HEK293 (cell line): ENCODE results near the gene CDH23.

Experiments used
- GLI4 ChIP-seq: fragments of 450-650 bp; formaldehyde crosslinking; IDR thresholded peaks from 2 replicates; pipeline ENCODE4 v1.5.1; 2016; ENCODE audit warnings: missing biosample characterization, missing genetic modification characterization
- REST ChIP-seq: fragments of 450-650 bp; formaldehyde crosslinking; IDR thresholded peaks from 2 replicates; pipeline ENCODE4 v1.5.1; 2016; ENCODE audit warnings: missing biosample characterization, missing genetic modification characterization
- SALL2 ChIP-seq: fragments of 450-650 bp; formaldehyde crosslinking; IDR thresholded peaks from 2 replicates; pipeline ENCODE4 v1.5.0; 2017; ENCODE audit warnings: missing biosample characterization, mild to moderate bottlenecking, missing genetic modification characterization, borderline replicate concordance
- ZBTB1 ChIP-seq: fragments of 450-650 bp; formaldehyde crosslinking; IDR thresholded peaks from 2 replicates; pipeline ENCODE4 v1.5.1; 2016; ENCODE audit warnings: missing biosample characterization, missing genetic modification characterization
- ZNF221 ChIP-seq: fragments of 450-650 bp; formaldehyde crosslinking; IDR thresholded peaks from 2 replicates; pipeline ENCODE4 v1.5.1; 2017; ENCODE audit warnings: missing biosample characterization, missing genetic modification characterization, borderline replicate concordance
- ZNF266 ChIP-seq: fragments of 450-650 bp; formaldehyde crosslinking; IDR thresholded peaks from 2 replicates; pipeline ENCODE4 v1.5.1; 2016; ENCODE audit warnings: missing biosample characterization, missing genetic modification characterization, low read depth
- ZNF292 ChIP-seq: fragments of 450-650 bp; formaldehyde crosslinking; IDR thresholded peaks from 2 replicates; pipeline ENCODE4 v1.5.1; 2016; ENCODE audit warnings: low read depth, missing biosample characterization, missing genetic modification characterization, borderline replicate concordance
- ZNF449 ChIP-seq: fragments of 450-650 bp; formaldehyde crosslinking; IDR thresholded peaks from 2 replicates; pipeline ENCODE4 v1.5.1; 2017; ENCODE audit warnings: missing biosample characterization, mild to moderate bottlenecking, missing genetic modification characterization, moderate library complexity
- ZNF600 ChIP-seq: fragments of 450-650 bp; formaldehyde crosslinking; IDR thresholded peaks from 2 replicates; pipeline ENCODE4 v1.5.1; 2016; ENCODE audit warnings: missing biosample characterization, missing genetic modification characterization
- ZNF830 ChIP-seq: fragments of 450-650 bp; IDR thresholded peaks from 2 replicates; pipeline ENCODE4 v1.5.0; 2018; ENCODE audit warnings: missing biosample characterization, missing genetic modification characterization, low read depth, mild to moderate bottlenecking, moderate library complexity
- ZSCAN30 ChIP-seq: fragments of 450-650 bp; IDR thresholded peaks from 2 replicates; pipeline ENCODE4 v1.5.1; 2018; ENCODE audit warnings: missing biosample characterization, mild to moderate bottlenecking, missing genetic modification characterization, moderate library complexity
- TF ChIP-seq, protein P1 (sequence below): fragments of 450-650 bp; formaldehyde crosslinking; IDR thresholded peaks from 2 replicates; pipeline ENCODE4 v1.5.1; 2016; ENCODE audit warnings: missing biosample characterization, missing genetic modification characterization

DNA sequence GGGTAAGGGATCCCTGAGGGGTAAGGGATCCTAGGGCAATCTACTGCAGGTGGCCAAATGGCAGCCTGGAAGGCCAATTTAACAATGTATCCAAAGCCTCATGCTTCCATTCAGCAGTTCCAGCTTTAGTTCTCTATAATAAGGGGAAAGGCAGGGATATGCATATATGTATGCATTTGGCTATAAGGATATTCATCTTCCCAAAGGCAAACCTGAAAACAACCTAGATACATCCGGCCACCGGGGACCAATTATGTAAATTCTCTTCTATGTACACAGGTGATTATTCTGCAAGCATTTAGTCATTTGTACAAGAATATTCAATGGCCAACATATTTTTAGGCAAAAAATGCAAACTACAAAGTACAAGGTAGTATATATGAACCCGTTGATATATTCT, 427.6 kb downstream of the CDH23 start:
- TF ChIP-seq, protein P1, sequence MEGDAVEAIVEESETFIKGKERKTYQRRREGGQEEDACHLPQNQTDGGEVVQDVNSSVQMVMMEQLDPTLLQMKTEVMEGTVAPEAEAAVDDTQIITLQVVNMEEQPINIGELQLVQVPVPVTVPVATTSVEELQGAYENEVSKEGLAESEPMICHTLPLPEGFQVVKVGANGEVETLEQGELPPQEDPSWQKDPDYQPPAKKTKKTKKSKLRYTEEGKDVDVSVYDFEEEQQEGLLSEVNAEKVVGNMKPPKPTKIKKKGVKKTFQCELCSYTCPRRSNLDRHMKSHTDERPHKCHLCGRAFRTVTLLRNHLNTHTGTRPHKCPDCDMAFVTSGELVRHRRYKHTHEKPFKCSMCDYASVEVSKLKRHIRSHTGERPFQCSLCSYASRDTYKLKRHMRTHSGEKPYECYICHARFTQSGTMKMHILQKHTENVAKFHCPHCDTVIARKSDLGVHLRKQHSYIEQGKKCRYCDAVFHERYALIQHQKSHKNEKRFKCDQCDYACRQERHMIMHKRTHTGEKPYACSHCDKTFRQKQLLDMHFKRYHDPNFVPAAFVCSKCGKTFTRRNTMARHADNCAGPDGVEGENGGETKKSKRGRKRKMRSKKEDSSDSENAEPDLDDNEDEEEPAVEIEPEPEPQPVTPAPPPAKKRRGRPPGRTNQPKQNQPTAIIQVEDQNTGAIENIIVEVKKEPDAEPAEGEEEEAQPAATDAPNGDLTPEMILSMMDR (tag by site-specific recombination), result no peak
- TF ChIP-seq ZNF600 (tag by site-specific recombination), result no peak
- TF ChIP-seq ZNF266 (tag by site-specific recombination), result no peak
- TF ChIP-seq ZNF292, result no peak
- no peak for TF ChIP-seq SALL2
- TF ChIP-seq ZBTB1 (tag by site-specific recombination), result no peak
- no peak for TF ChIP-seq GLI4 (tag by site-specific recombination)
- TF ChIP-seq ZNF449, result no peak
- TF ChIP-seq ZNF221 (tag by site-specific recombination), result no peak
- TF ChIP-seq ZNF830 (tag by site-specific recombination), result no peak
- no peak for TF ChIP-seq ZSCAN30 (tag by site-specific recombination)
- TF ChIP-seq REST (tag by site-specific recombination), result no peak
